GM12878 (cell line): Measurements from ENCODE around the gene ANTXR2. TPM values are rescaled to one million over a fixed set of nuclear protein-coding genes. Genes with fewer than 3 reads are reported as not detected.

Source experiments
- ATAC-seq: fragments of 200-7000 bp; cut with Tn5 transposase; 3 replicates; pipeline ENCODE4 v1.9.1; 2020; ENCODE audit warnings: mild to moderate bottlenecking, moderate library complexity
- BruUV-seq: library from RNA; stranded (reverse); fragments of 400-500 nt; replicated peaks from 2 replicates; lab custom pipeline; 2021; lab: Mats Ljungman, UMichigan
- CTCF ChIA-PET: fragments of 300-600 bp; sonication (Branson Sonifier 250); formaldehyde crosslinking; extraction: SDS; loops from one replicate; lab custom pipeline; 2021; ENCODE audit warnings: inconsistent platforms; lab: Yijun Ruan, JAX
- POLR2A ChIA-PET: fragments of 350-600 bp; formaldehyde crosslinking; extraction: SDS; loops from one replicate; lab custom pipeline; 2021; ENCODE audit warnings: inconsistent platforms; lab: Charles Lee
- RAD21 ChIA-PET: fragments of 300-600 bp; sonication (Branson Sonifier 250); formaldehyde crosslinking; loops from one replicate; lab custom pipeline; 2023; ENCODE audit warnings: antibody characterized with exemption; ENCODE audit not compliant: unreplicated experiment; lab: Charles Lee
- SMC1A ChIA-PET: fragments of 300-600 bp; sonication (Branson Sonifier 250); formaldehyde crosslinking; loops from one replicate; lab custom pipeline; 2023; ENCODE audit not compliant: unreplicated experiment, uncharacterized antibody; lab: Charles Lee
- DNase-seq: peaks from one replicate; pipeline ENCODE4 v3.0.0-alpha.2; 2011; ENCODE audit warnings: low read depth, low spot score
- FAIRE-seq: peaks from 3 replicates; lab custom pipeline; 2011; peaks lifted over from hg19 to GRCh38; lab: Jason Lieb, UNC
- H2AFZ ChIP-seq: 2 replicates; pipeline ENCODE4 v1.6.0; 2011; ENCODE audit warnings: low read depth, low read length, control low read depth; ENCODE audit not compliant: control insufficient read depth
- H3K27ac ChIP-seq: 2 replicates; pipeline ENCODE4 v1.5.1; 2011; ENCODE audit warnings: control low read depth; ENCODE audit not compliant: control insufficient read depth, insufficient read depth
- H3K27me3 ChIP-seq, 2 experiments: replicated peaks in 1 of 2; 2 replicates each; pipeline versions ENCODE4 v1.6.0 to v1.6.1; 2011; ENCODE audit warnings: low read length in 1 of 2; ENCODE audit not compliant: control insufficient read depth in 2 of 2, insufficient read depth in 2 of 2
- H3K36me3 ChIP-seq, 2 experiments: 2 replicates each; pipeline ENCODE4 v1.5.1; 2011; ENCODE audit warnings: low read length in 1 of 2; ENCODE audit not compliant: control insufficient read depth in 2 of 2, insufficient read depth in 2 of 2
- H3K4me1 ChIP-seq: 2 replicates; pipeline ENCODE4 v1.6.1; 2011; ENCODE audit warnings: mild to moderate bottlenecking, low read length, moderate library complexity, mixed read lengths; ENCODE audit not compliant: control insufficient read depth, insufficient read depth
- H3K4me2 ChIP-seq: 2 replicates; pipeline ENCODE4 v1.6.0; 2011; ENCODE audit warnings: control low read depth; ENCODE audit not compliant: control insufficient read depth, insufficient read depth
- H3K4me3 ChIP-seq: fragments of 200-600 bp; sonication (generic); 2 replicates; pipeline ENCODE4 v1.5.1; 2016
- H3K79me2 ChIP-seq: 2 replicates; pipeline ENCODE4 v1.6.0; 2011; ENCODE audit warnings: low read length; ENCODE audit not compliant: control insufficient read depth, insufficient read depth
- H3K9ac ChIP-seq: 2 replicates; pipeline ENCODE4 v1.8.0; 2011; ENCODE audit warnings: low read length, control low read depth, mixed read lengths; ENCODE audit not compliant: control insufficient read depth, insufficient read depth
- H3K9me3 ChIP-seq: replicated peaks from 3 replicates; pipeline ENCODE4 v1.5.1; 2011; ENCODE audit warnings: mild to moderate bottlenecking, low read length; ENCODE audit not compliant: control insufficient read depth, insufficient read depth
- H4K20me1 ChIP-seq: 2 replicates; pipeline ENCODE4 v1.6.0; 2011; ENCODE audit not compliant: control insufficient read depth, insufficient read depth
- ATF7 ChIP-seq: fragments of 450-650 bp; IDR thresholded peaks from 2 replicates; pipeline ENCODE4 v1.6.1; 2016; ENCODE audit warnings: low read depth, mild to moderate bottlenecking
- CTCF ChIP-seq, 3 experiments: IDR thresholded peaks in 2 of 3; conservative IDR thresholded peaks in 1 of 3; 2 replicates each; pipeline ENCODE4 v1.5.1; 2011; ENCODE audit warnings: low read depth in 3 of 3, low read length in 3 of 3, mild to moderate bottlenecking in 3 of 3, control low read depth in 2 of 3, moderate library complexity in 2 of 3, inconsistent platforms in 1 of 3, mixed read lengths in 1 of 3; ENCODE audit not compliant: control insufficient read depth in 2 of 3, insufficient read depth in 1 of 3; ENCODE audit errors: extremely low read depth in 1 of 3
- ETV6 ChIP-seq, 2 experiments: fragments of 450-650 bp in 1 of 2; IDR thresholded peaks in 1 of 2; conservative IDR thresholded peaks in 1 of 2; 2 replicates each; pipeline ENCODE4 v1.6.1; 2014; ENCODE audit warnings: antibody characterized with exemption in 1 of 2, borderline replicate concordance in 1 of 2, low read depth in 1 of 2, mild to moderate bottlenecking in 1 of 2, moderate library complexity in 1 of 2
- JUNB ChIP-seq: IDR thresholded peaks from 2 replicates; pipeline ENCODE4 v1.6.1; 2016; ENCODE audit warnings: antibody characterized with exemption, mild to moderate bottlenecking
- MTA3 ChIP-seq: IDR thresholded peaks from 2 replicates; pipeline ENCODE4 v1.6.1; 2012; ENCODE audit warnings: low read length, inconsistent platforms, borderline replicate concordance
- RAD21 ChIP-seq: IDR thresholded peaks from 2 replicates; pipeline ENCODE4 v1.6.1; 2011; ENCODE audit warnings: mild to moderate bottlenecking, low read depth, low read length, moderate library complexity; ENCODE audit not compliant: insufficient read depth
- STAT1 ChIP-seq: fragments of 450-650 bp; conservative IDR thresholded peaks from 2 replicates; pipeline ENCODE4 v1.6.1; 2014; ENCODE audit warnings: antibody characterized with exemption, mild to moderate bottlenecking
- ZBTB11 ChIP-seq: fragments of 450-650 bp; formaldehyde crosslinking; IDR thresholded peaks from 2 replicates; pipeline ENCODE4 v1.5.0; 2022; ENCODE audit warnings: mild to moderate bottlenecking, missing genetic modification characterization
- WGBS: methylation state at CpG from one replicate; pipeline ENCODE4 v1.1.6; 2016; ENCODE audit warnings: low lambda C conversion rate; ENCODE audit not compliant: insufficient replicate concordance, insufficient coverage; ENCODE audit errors: missing lambda C conversion rate; 5-methylcytosine and 5-hydroxymethylcytosine counted together
- in situ Hi-C: fragments of 300-500 bp; cut with MboI; formaldehyde crosslinking; loops from 9 replicates; pipeline ENCODE4 v1.14.3; 2018; ENCODE audit warnings: mixed read lengths
- intact Hi-C: fragments of 100-400 bp; cut with micrococcal nuclease; formaldehyde crosslinking; loops from one replicate; pipeline ENCODE4 v1.14.2; 2022; ENCODE audit not compliant: unreplicated experiment
- polyA plus RNA-seq, 11 experiments: library from polyadenylated mRNA; depleted of rRNA in 4 of 11; unstranded in 6 of 11; stranded (reverse) in 5 of 11; fragments of >200 nt; fragmentation: Nextera tagmentation in 4 of 11; fragmentation: Illumina TruSeq in 1 of 11; extraction: Ambion mirVana in 4 of 11; extraction: Trizol in 1 of 11; gene quantifications; 1 replicate in 1 of 11; 2 replicates in 10 of 11; pipeline versions ENCODE4 v1.2.1 to v1.2.3, GENCODE V29; 2011 to 2016; ENCODE audit warnings: inconsistent platforms in 2 of 11, missing spikeins in 2 of 11, low read depth in 1 of 11
- total RNA-seq, 4 experiments: library from RNA; depleted of rRNA in 3 of 4; stranded (reverse); fragments of >200 nt in 3 of 4; fragmentation: Illumina TruSeq in 1 of 4; extraction: Trizol in 1 of 4; gene quantifications; 2 replicates each; pipeline versions ENCODE4 v1.2.1 to v1.2.3, GENCODE V29; 2013 to 2021

Gene ANTXR2
- total and polyA plus RNA-seq, 10 of the 15 experiments (the other 5 are each of a cell fraction or from before 2014, with no cell fraction given), result 1.4 to 8.9 (median 5.7) TPM

- no TSS peak for BruUV-seq
- RAD21 ChIA-PET, result no interaction called here
- no peaks in the 10 kb centered on the region for H3K36me3 ChIP-seq
- SMC1A ChIA-PET, result no interaction called here
- CTCF ChIA-PET, result no interaction called here
- no peak overlapping the region for H3K27ac ChIP-seq
- no peak overlapping the region for H3K4me3 ChIP-seq
- H3K9ac ChIP-seq, result no peak overlapping the region
- no peaks in the 10 kb centered on the region for H3K9me3 ChIP-seq
- ATAC-seq, result peak; percentile 24; the same call in 2 of the 3 replicates
- H3K4me1 ChIP-seq, result no peaks in the 10 kb centered on the region
- no peaks in the 10 kb centered on the region for H3K79me2 ChIP-seq
- no peak for TF ChIP-seq ATF7
- peak; percentile 58 for TF ChIP-seq JUNB
- WGBS, result 0% methylated on average over 1 of the region's 1 CpG
- in situ Hi-C loops, result no loop called here
- no peak overlapping the region for H2AFZ ChIP-seq
- DNase-seq, result no peak
- no peaks in the 10 kb centered on the region for H4K20me1 ChIP-seq
- intact Hi-C loops, result loop anchor here (10.0 kb wide), 1 partner anchor 407 kb away; the partner anchor contains the start of gene CFAP299
- no peaks in the 10 kb centered on the region for H3K27me3 ChIP-seq
- no peak overlapping the region for H3K4me2 ChIP-seq
- FAIRE-seq, result no peak
- POLR2A ChIA-PET, result no interaction called here
These were observed 145.1 kb downstream of the ANTXR2 start for GRCh38 chr4:79927931-79928330.

- intact Hi-C loops (loop anchor here (10.0 kb wide), 1 partner anchor 412 kb away; the partner anchor contains the start of gene CFAP299), in situ Hi-C loops (no loop called here)
- Histone ChIP-seq H2AFZ (no peak overlapping the region), H3K4me1 (no peaks in the 10 kb centered on the region), H3K4me3 (no peak overlapping the region), H3K79me2 (no peaks in the 10 kb centered on the region), H3K9me3 (no peaks in the 10 kb centered on the region), H4K20me1 (no peaks in the 10 kb centered on the region), H3K9ac (no peak overlapping the region), H3K36me3 (no peaks in the 10 kb centered on the region), H3K27me3 (no peaks in the 10 kb centered on the region), H3K4me2 (no peak overlapping the region), H3K27ac (no peak overlapping the region)
- WGBS, result 27% methylated on average over 2 of the region's 2 CpGs
- ChIA-PET SMC1A (interaction anchor here (0.6 kb wide), 1 partner anchor 337 kb away, joined by 3 read pairs; no protein-coding TSS in a partner anchor), CTCF (no interaction called here), POLR2A (no interaction called here), RAD21 (interaction anchor here (1.1 kb wide), 1 partner anchor 25 kb away, joined by 3 read pairs; no protein-coding TSS in a partner anchor)
- DNase-seq (no peak), FAIRE-seq (no peak), ATAC-seq (no peak)
- BruUV-seq, result no TSS peak
- no peak for TF ChIP-seq CTCF (IDR thresholded peaks at IDR 0.05 in 2 of 3, conservative IDR thresholded peaks at IDR 0.05 in 1 of 3; ENCODE audit: control insufficient read depth in 2 of 3, extremely low read depth in 1 of 3, insufficient read depth in 1 of 3, low read depth in 3 of 3, low read length in 3 of 3)
- TF ChIP-seq STAT1, result no peak
- no peak for TF ChIP-seq MTA3
- TF ChIP-seq RAD21, result no peak
- TF ChIP-seq ETV6 (conservative IDR thresholded peaks at IDR 0.05 in 1 of 2, IDR thresholded peaks at IDR 0.05 in 1 of 2; ENCODE audit: borderline replicate concordance in 1 of 2, low read depth in 1 of 2), result no peak
- TF ChIP-seq ZBTB11 (CRISPR knock-in tag), result no peak
These were observed 149.7 kb downstream of the ANTXR2 start for GRCh38 chr4:79923281-79923680.
